ENCODE measurements around the gene LY86. TPM values are rescaled to one million over a fixed set of nuclear protein-coding genes. Genes with fewer than 3 reads are reported as not detected.

Gene LY86
- total and polyA plus RNA-seq, 2 donors (not counting 1 experiment from before 2014, with no cell fraction given) = 68.7 to 90.2 TPM

GRCh38 chr6:6591778-6592465 is 3.4 kb downstream of the LY86 start:
- no peaks in the 10 kb centered on the region for H3K9me3 Mint-ChIP-seq (ENCODE audit: insufficient read depth)
- peak overlapping the region; percentile 88 to 91 for H3K27ac ChIP-seq (ENCODE audit: low read length in 2 of 2)
- WGBS (ENCODE audit: insufficient coverage) = 2% methylated on average over 5 of the region's 9 CpGs
- peak overlapping the region; percentile 50 for H2AFZ ChIP-seq (ENCODE audit: insufficient read depth, low read depth, low read length, poor library complexity, severe bottlenecking)
- H3K4me1 ChIP-seq (ENCODE audit: control insufficient read depth in 2 of 2, insufficient read depth in 2 of 2, low read length in 2 of 2) = peaks cover 93 to 94% of the 10 kb centered on the region in 2 donors
- peak overlapping the region; percentile 82 for H3K4me3 Mint-ChIP-seq
- peak overlapping the region; percentile 97 for H3K27ac Mint-ChIP-seq
- ATAC-seq (ENCODE audit: low read depth) (peak; percentile 42), DNase-seq (peak; percentile 84)
- peaks cover 0 to 36% of the 10 kb centered on the region in 2 experiments for H3K36me3 ChIP-seq (replicated peaks in 1 of 2; ENCODE audit: control extremely low read depth in 1 of 2, control insufficient read depth in 1 of 2, extremely low read depth in 1 of 2, insufficient read depth in 2 of 2, low read length in 1 of 2)
- H3K9me3 ChIP-seq (ENCODE audit: control extremely low read depth in 1 of 3, control insufficient read depth in 2 of 3, insufficient read depth in 1 of 3, low read length in 2 of 3) = no peaks in the 10 kb centered on the region
- peak overlapping the region; percentile 45 for H3K9ac ChIP-seq (ENCODE audit: low read length)
- ChIA-PET POLR2A (no interaction called here), CTCF (interaction anchor here (12.6 kb wide), 1 partner anchor 36 kb away, joined by 171 read pairs; no protein-coding TSS in a partner anchor)
- H4K20me1 ChIP-seq (ENCODE audit: control insufficient read depth, insufficient read depth, low read length, poor library complexity, severe bottlenecking) = peaks cover 11% of the 10 kb centered on the region
- H3K4me1 Mint-ChIP-seq = peaks cover 94% of the 10 kb centered on the region
- H3K27me3 ChIP-seq (replicated peaks in 1 of 4; ENCODE audit: control extremely low read depth in 1 of 4, control insufficient read depth in 3 of 4, insufficient read depth in 4 of 4, low read length in 3 of 4) = no peaks in the 10 kb centered on the region
- intact Hi-C loops (cut with micrococcal nuclease) = loop anchor here (1.0 kb wide), 2 partner anchors 18 to 201 kb away; no protein-coding TSS in a partner anchor
- TF ChIP-seq CTCF (IDR thresholded peaks at IDR 0.05) = no peak
- TF ChIP-seq EZH2 (IDR thresholded peaks at IDR 0.05; ENCODE audit: borderline replicate concordance, insufficient read depth, low read depth, low read length, poor library complexity, severe bottlenecking) = no peak
- H3K27me3 Mint-ChIP-seq = no peaks in the 10 kb centered on the region
- peak overlapping the region; percentile 4 to 52 (median 12) for H3K4me3 ChIP-seq (ENCODE audit: control extremely low read depth in 1 of 5, extremely low read depth in 1 of 5, insufficient read depth in 1 of 5, low read depth in 2 of 5, low read length in 4 of 5)
- peak overlapping the region; percentile 83 for H3K4me2 ChIP-seq (replicated peaks; ENCODE audit: low read depth, low read length, poor library complexity, severe bottlenecking)
- peaks cover 79% of the 10 kb centered on the region for H3K79me2 ChIP-seq (ENCODE audit: control insufficient read depth, insufficient read depth, low read length)

Measured in B cell (primary cell).